GM23338 (cell line): Measurements from ENCODE around the gene URAD. TPM values are rescaled to one million over a fixed set of nuclear protein-coding genes. Genes with fewer than 3 reads are reported as not detected.

Experiments used
- ATAC-seq: fragments of 200-7000 bp; cut with Tn5 transposase; 3 replicates; pipeline ENCODE4 v1.9.1; 2020
- DNase-seq: peaks from one replicate; pipeline ENCODE4 v3.0.0-alpha.2; 2015; ENCODE audit warnings: low spot score
- H2AFZ ChIP-seq: fragments of 200-600 bp; sonication (generic); 2 replicates; pipeline ENCODE4 v1.8.0; 2016; ENCODE audit warnings: antibody characterized with exemption, mild to moderate bottlenecking, moderate library complexity
- H3F3A ChIP-seq: fragments of 200-600 bp; sonication (generic); replicated peaks from 2 replicates; pipeline ENCODE4 v1.8.0; 2017; ENCODE audit warnings: antibody characterized with exemption, mixed run types, low read depth
- H3K27ac ChIP-seq: fragments of 200-600 bp; sonication (generic); 2 replicates; pipeline ENCODE4 v1.6.1; 2016; ENCODE audit warnings: low read depth
- H3K27me3 ChIP-seq: fragments of 200-600 bp; sonication (generic); 2 replicates; pipeline ENCODE4 v1.8.0; 2016; ENCODE audit warnings: mild to moderate bottlenecking, mixed run types, moderate library complexity; ENCODE audit not compliant: insufficient read depth
- H3K36me3 ChIP-seq: fragments of 200-600 bp; sonication (generic); 2 replicates; pipeline ENCODE4 v1.8.0; 2016; ENCODE audit warnings: mild to moderate bottlenecking; ENCODE audit not compliant: insufficient read depth
- H3K4me1 ChIP-seq: fragments of 200-600 bp; sonication (generic); 2 replicates; pipeline ENCODE4 v1.8.0; 2016; ENCODE audit warnings: mild to moderate bottlenecking, moderate library complexity; ENCODE audit not compliant: insufficient read depth
- H3K4me2 ChIP-seq: fragments of 200-600 bp; sonication (generic); 2 replicates; pipeline ENCODE4 v1.7.1; 2017; ENCODE audit warnings: mixed run types
- H3K4me3 ChIP-seq: fragments of 200-600 bp; sonication (generic); 2 replicates; pipeline ENCODE4 v1.6.1; 2016; ENCODE audit warnings: mixed run types
- H3K79me2 ChIP-seq: fragments of 200-600 bp; sonication (generic); replicated peaks from 2 replicates; pipeline ENCODE4 v1.8.0; 2017; ENCODE audit warnings: mild to moderate bottlenecking; ENCODE audit not compliant: insufficient read depth
- H3K9me2 ChIP-seq: fragments of 200-600 bp; sonication (generic); 2 replicates; pipeline ENCODE4 v1.8.0; 2017; ENCODE audit not compliant: insufficient read depth
- H4K20me1 ChIP-seq: fragments of 200-600 bp; sonication (generic); replicated peaks from 2 replicates; pipeline ENCODE4 v1.8.0; 2017; ENCODE audit warnings: mild to moderate bottlenecking; ENCODE audit not compliant: insufficient read depth
- H3K27ac Mint-ChIP-seq: 2 replicates; pipeline ENCODE4 v1.8.0; 2020; ENCODE audit warnings: inconsistent platforms, mild to moderate bottlenecking, moderate library complexity, mixed read lengths
- H3K27me3 Mint-ChIP-seq: 3 replicates; pipeline ENCODE4 v1.8.0; 2022; ENCODE audit warnings: low read depth, mild to moderate bottlenecking, moderate library complexity, mixed read lengths, inconsistent platforms; ENCODE audit not compliant: insufficient read depth, poor library complexity
- H3K36me3 Mint-ChIP-seq: 3 replicates; pipeline ENCODE4 v1.8.0; 2021; ENCODE audit warnings: low read depth, mild to moderate bottlenecking, inconsistent platforms, moderate library complexity, mixed read lengths
- H3K4me1 Mint-ChIP-seq: 3 replicates; pipeline ENCODE4 v1.8.0; 2020; ENCODE audit warnings: mild to moderate bottlenecking, inconsistent platforms, mixed read lengths
- H3K4me3 Mint-ChIP-seq: 3 replicates; pipeline ENCODE4 v1.8.0; 2021; ENCODE audit warnings: moderate library complexity, mild to moderate bottlenecking, inconsistent platforms, mixed read lengths
- H3K9me3 Mint-ChIP-seq: 3 replicates; pipeline ENCODE4 v1.8.0; 2020; ENCODE audit warnings: moderate library complexity, mild to moderate bottlenecking, inconsistent platforms, mixed read lengths
- CREB1 ChIP-seq: fragments of 250-450 bp; sonication (Bioruptor Pico); IDR thresholded peaks from 2 replicates; pipeline ENCODE4 v1.5.0; 2020; ENCODE audit warnings: low read depth, mild to moderate bottlenecking, moderate library complexity
- ETS1 ChIP-seq: IDR thresholded peaks from 2 replicates; pipeline ENCODE4 v1.6.1; 2016; ENCODE audit warnings: antibody characterized with exemption
- EZH2 ChIP-seq: fragments of 200-600 bp; sonication (generic); IDR thresholded peaks from one replicate; pipeline ENCODE4 v1.8.0; 2017; ENCODE audit warnings: antibody characterized with exemption, mild to moderate bottlenecking, low read depth; ENCODE audit not compliant: unreplicated experiment
- EZH2phosphoT487 ChIP-seq: fragments of 200-600 bp; sonication (generic); IDR thresholded peaks from one replicate; pipeline ENCODE4 v1.8.1; 2018; ENCODE audit warnings: antibody characterized with exemption; ENCODE audit not compliant: unreplicated experiment
- JUNB ChIP-seq: IDR thresholded peaks from one replicate; pipeline ENCODE4 v1.6.1; 2016; ENCODE audit warnings: antibody characterized with exemption; ENCODE audit not compliant: unreplicated experiment
- NANOG ChIP-seq: IDR thresholded peaks from 2 replicates; pipeline ENCODE4 v1.6.1; 2016; ENCODE audit warnings: antibody characterized with exemption, borderline replicate concordance
- POLR2AphosphoS5 ChIP-seq: IDR thresholded peaks from 2 replicates; pipeline ENCODE4 v1.6.1; 2016; ENCODE audit warnings: antibody characterized with exemption, low read depth
- REST ChIP-seq: IDR thresholded peaks from one replicate; pipeline ENCODE4 v1.6.1; 2018; ENCODE audit warnings: antibody characterized with exemption; ENCODE audit not compliant: unreplicated experiment
- STAT1 ChIP-seq: IDR thresholded peaks from one replicate; pipeline ENCODE4 v1.6.1; 2016; ENCODE audit warnings: antibody characterized with exemption; ENCODE audit not compliant: unreplicated experiment
- ZNF114 ChIP-seq: fragments of 250-450 bp; sonication (Bioruptor Pico); IDR thresholded peaks from 2 replicates; pipeline ENCODE4 v1.5.0; 2020; ENCODE audit warnings: mild to moderate bottlenecking, moderate library complexity
- polyA plus RNA-seq: library from polyadenylated mRNA; unstranded; fragments of >200 nt; fragmentation: Nextera tagmentation; extraction: Ambion mirVana; gene quantifications from 2 replicates; pipeline ENCODE4 v1.2.1, GENCODE V29; 2016
- total RNA-seq: library from RNA; depleted of rRNA; stranded (reverse); fragments of >200 nt; shearing (Covaris generic); gene quantifications from 2 replicates; pipeline ENCODE4 v1.2.3, GENCODE V29; 2014
- TF ChIP-seq, protein P1 (sequence below): fragments of 250-450 bp; sonication (Bioruptor Pico); IDR thresholded peaks from 2 replicates; pipeline ENCODE4 v1.5.0; 2020; ENCODE audit warnings: mild to moderate bottlenecking, moderate library complexity

URAD gene
- total and polyA plus RNA-seq, 2 experiments from 2014 or later: not detected

DNA sequence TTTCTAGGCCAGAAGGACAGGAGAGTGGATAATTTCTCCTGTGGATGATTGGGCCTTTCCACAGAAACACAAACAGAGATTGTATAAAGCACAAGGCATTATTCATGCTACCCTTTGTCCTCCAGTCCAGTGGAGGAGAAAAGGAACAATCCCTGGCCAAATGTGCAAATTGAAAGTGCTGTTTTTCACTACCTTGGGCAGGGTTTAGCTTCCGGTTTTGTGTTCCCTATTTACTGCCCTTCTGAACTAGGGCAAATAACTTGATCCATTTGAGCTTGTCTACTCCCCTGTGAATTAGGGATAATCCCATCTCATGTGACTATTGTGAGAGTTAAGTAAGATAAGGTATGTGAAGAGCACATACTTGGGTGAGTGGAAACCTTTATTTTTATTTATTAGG lies 55.4 kb downstream of the URAD start:
- no peaks in the 10 kb centered on the region for H3K36me3 ChIP-seq
- Mint-ChIP-seq H3K4me3 (no peak overlapping the region), H3K27me3 (peaks cover 49% of the 10 kb centered on the region), H3K9me3 (no peaks in the 10 kb centered on the region), H3K4me1 (peaks cover 11% of the 10 kb centered on the region), H3K27ac (no peak overlapping the region), H3K36me3 (no peaks in the 10 kb centered on the region)
- no peak overlapping the region for H2AFZ ChIP-seq
- DNase-seq (no peak), ATAC-seq (no peak)
- H4K20me1 ChIP-seq: peaks cover 25% of the 10 kb centered on the region
- H3K27ac ChIP-seq: no peak overlapping the region
- H3K79me2 ChIP-seq: no peaks in the 10 kb centered on the region
- H3K4me3 ChIP-seq: no peak overlapping the region
- peaks cover 13% of the 10 kb centered on the region for H3K4me1 ChIP-seq
- no peaks in the 10 kb centered on the region for H3K9me2 ChIP-seq
- peaks cover 64% of the 10 kb centered on the region for H3K27me3 ChIP-seq
- no peaks in the 10 kb centered on the region; the same call in 1 of the 2 replicates for H3F3A ChIP-seq
- no peak for TF ChIP-seq NANOG
- no peak for TF ChIP-seq ZNF114 (CRISPR knock-in tag)
- no peak for TF ChIP-seq REST
- TF ChIP-seq POLR2AphosphoS5: no peak
- no peak for TF ChIP-seq CREB1
- TF ChIP-seq JUNB: no peak
- no peak for TF ChIP-seq STAT1
- TF ChIP-seq EZH2: no peak
- no peak for TF ChIP-seq EZH2phosphoT487
- TF ChIP-seq, protein P1, sequence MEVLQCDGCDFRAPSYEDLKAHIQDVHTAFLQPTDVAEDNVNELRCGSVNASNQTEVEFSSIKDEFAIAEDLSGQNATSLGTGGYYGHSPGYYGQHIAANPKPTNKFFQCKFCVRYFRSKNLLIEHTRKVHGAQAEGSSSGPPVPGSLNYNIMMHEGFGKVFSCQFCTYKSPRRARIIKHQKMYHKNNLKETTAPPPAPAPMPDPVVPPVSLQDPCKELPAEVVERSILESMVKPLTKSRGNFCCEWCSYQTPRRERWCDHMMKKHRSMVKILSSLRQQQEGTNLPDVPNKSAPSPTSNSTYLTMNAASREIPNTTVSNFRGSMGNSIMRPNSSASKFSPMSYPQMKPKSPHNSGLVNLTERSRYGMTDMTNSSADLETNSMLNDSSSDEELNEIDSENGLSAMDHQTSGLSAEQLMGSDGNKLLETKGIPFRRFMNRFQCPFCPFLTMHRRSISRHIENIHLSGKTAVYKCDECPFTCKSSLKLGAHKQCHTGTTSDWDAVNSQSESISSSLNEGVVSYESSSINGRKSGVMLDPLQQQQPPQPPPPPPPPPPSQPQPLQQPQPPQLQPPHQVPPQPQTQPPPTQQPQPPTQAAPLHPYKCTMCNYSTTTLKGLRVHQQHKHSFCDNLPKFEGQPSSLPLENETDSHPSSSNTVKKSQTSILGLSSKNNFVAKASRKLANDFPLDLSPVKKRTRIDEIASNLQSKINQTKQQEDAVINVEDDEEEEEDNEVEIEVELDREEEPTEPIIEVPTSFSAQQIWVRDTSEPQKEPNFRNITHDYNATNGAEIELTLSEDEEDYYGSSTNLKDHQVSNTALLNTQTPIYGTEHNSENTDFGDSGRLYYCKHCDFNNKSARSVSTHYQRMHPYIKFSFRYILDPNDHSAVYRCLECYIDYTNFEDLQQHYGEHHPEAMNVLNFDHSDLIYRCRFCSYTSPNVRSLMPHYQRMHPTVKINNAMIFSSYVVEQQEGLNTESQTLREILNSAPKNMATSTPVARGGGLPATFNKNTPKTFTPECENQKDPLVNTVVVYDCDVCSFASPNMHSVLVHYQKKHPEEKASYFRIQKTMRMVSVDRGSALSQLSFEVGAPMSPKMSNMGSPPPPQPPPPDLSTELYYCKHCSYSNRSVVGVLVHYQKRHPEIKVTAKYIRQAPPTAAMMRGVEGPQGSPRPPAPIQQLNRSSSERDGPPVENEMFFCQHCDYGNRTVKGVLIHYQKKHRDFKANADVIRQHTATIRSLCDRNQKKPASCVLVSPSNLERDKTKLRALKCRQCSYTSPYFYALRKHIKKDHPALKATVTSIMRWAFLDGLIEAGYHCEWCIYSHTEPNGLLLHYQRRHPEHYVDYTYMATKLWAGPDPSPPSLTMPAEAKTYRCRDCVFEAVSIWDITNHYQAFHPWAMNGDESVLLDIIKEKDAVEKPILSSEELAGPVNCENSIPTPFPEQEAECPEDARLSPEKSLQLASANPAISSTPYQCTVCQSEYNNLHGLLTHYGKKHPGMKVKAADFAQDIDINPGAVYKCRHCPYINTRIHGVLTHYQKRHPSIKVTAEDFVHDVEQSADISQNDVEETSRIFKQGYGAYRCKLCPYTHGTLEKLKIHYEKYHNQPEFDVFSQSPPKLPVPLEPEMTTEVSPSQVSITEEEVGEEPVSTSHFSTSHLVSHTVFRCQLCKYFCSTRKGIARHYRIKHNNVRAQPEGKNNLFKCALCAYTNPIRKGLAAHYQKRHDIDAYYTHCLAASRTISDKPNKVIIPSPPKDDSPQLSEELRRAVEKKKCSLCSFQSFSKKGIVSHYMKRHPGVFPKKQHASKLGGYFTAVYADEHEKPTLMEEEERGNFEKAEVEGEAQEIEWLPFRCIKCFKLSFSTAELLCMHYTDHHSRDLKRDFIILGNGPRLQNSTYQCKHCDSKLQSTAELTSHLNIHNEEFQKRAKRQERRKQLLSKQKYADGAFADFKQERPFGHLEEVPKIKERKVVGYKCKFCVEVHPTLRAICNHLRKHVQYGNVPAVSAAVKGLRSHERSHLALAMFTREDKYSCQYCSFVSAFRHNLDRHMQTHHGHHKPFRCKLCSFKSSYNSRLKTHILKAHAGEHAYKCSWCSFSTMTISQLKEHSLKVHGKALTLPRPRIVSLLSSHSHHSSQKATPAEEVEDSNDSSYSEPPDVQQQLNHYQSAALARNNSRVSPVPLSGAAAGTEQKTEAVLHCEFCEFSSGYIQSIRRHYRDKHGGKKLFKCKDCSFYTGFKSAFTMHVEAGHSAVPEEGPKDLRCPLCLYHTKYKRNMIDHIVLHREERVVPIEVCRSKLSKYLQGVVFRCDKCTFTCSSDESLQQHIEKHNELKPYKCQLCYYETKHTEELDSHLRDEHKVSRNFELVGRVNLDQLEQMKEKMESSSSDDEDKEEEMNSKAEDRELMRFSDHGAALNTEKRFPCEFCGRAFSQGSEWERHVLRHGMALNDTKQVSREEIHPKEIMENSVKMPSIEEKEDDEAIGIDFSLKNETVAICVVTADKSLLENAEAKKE (CRISPR knock-in tag): no peak
- TF ChIP-seq ETS1: no peak
- no peak overlapping the region for H3K4me2 ChIP-seq
